CD4-positive, alpha-beta memory T cell (primary cell): ENCODE measurements around the gene MRC1. TPM values are rescaled to one million over a fixed set of nuclear protein-coding genes. Genes with fewer than 3 reads are reported as not detected.

ENCODE experiments used
- CTCF ChIA-PET: fragments of 350-600 bp; sonication (Branson Sonifier 250); formaldehyde crosslinking; loops from one replicate; lab custom pipeline; 2021; ENCODE audit warnings: inconsistent platforms; ENCODE audit not compliant: partially characterized antibody; lab: Charles Lee
- POLR2A ChIA-PET: fragments of 350-600 bp; sonication (Branson Sonifier 250); formaldehyde crosslinking; loops from one replicate; lab custom pipeline; 2021; ENCODE audit not compliant: partially characterized antibody; lab: Charles Lee
- DNase-seq, 5 donors: peaks; one replicate each; pipeline versions ENCODE4 v3.0.0 to v3.0.0-alpha.2; 2020 to 2022; ENCODE audit warnings: mixed read lengths in 1 of 5
- H3K27ac ChIP-seq: one replicate; pipeline ENCODE4 v1.7.0; 2013; ENCODE audit warnings: low read depth, low read length
- H3K27me3 ChIP-seq: 2 replicates; pipeline ENCODE4 v1.7.0; 2013; ENCODE audit warnings: mild to moderate bottlenecking, low read length, moderate library complexity; ENCODE audit not compliant: insufficient read depth
- H3K36me3 ChIP-seq: 2 replicates; pipeline ENCODE4 v1.7.0; 2013; ENCODE audit warnings: mild to moderate bottlenecking, low read length, moderate library complexity; ENCODE audit not compliant: insufficient read depth
- H3K4me1 ChIP-seq: 2 replicates; pipeline ENCODE4 v1.7.0; 2013; ENCODE audit warnings: mild to moderate bottlenecking, low read length, moderate library complexity; ENCODE audit not compliant: insufficient read depth
- H3K4me3 ChIP-seq, 2 donors: one replicate each; pipeline ENCODE4 v1.7.0; 2013; ENCODE audit warnings: low read length in 2 of 2, mild to moderate bottlenecking in 1 of 2
- H3K9me3 ChIP-seq, 2 donors: one replicate each; pipeline ENCODE4 v1.7.0; 2013; ENCODE audit warnings: low read length in 2 of 2, control low read depth in 1 of 2; ENCODE audit not compliant: control insufficient read depth in 1 of 2
- H3K27ac Mint-ChIP-seq, 7 donors: one replicate each; pipeline ENCODE4 v1.8.0; 2020 to 2021; ENCODE audit warnings: mixed read lengths in 7 of 7, mild to moderate bottlenecking in 6 of 7, inconsistent platforms in 3 of 7, moderate library complexity in 3 of 7
- H3K27me3 Mint-ChIP-seq, 2 donors: one replicate each; pipeline ENCODE4 v1.8.0; 2020 to 2021; ENCODE audit warnings: mixed read lengths in 2 of 2
- H3K36me3 Mint-ChIP-seq, 2 donors: one replicate each; pipeline ENCODE4 v1.8.0; 2020 to 2021; ENCODE audit warnings: mixed read lengths in 2 of 2, inconsistent platforms in 1 of 2, mild to moderate bottlenecking in 1 of 2
- H3K4me1 Mint-ChIP-seq, 4 donors: one replicate each; pipeline ENCODE4 v1.8.0; 2020 to 2021; ENCODE audit warnings: mixed read lengths in 4 of 4, mild to moderate bottlenecking in 1 of 4
- H3K4me3 Mint-ChIP-seq, 8 donors: one replicate each; pipeline ENCODE4 v1.8.0; 2020 to 2021; ENCODE audit warnings: mixed read lengths in 8 of 8, mild to moderate bottlenecking in 7 of 8, moderate library complexity in 6 of 8, inconsistent platforms in 3 of 8
- H3K9me3 Mint-ChIP-seq, 8 donors: one replicate each; pipeline ENCODE4 v1.8.0; 2020 to 2021; ENCODE audit warnings: mixed read lengths in 8 of 8, mild to moderate bottlenecking in 5 of 8, inconsistent platforms in 3 of 8, moderate library complexity in 1 of 8
- intact Hi-C: fragments of 100-400 bp; cut with micrococcal nuclease; formaldehyde crosslinking; loops from one replicate; pipeline ENCODE4 v1.15.1; 2023
- polyA plus RNA-seq, 2 donors: library from polyadenylated mRNA; unstranded; fragments of 300-500 nt; fragmentation: Illumina TruSeq; gene quantifications; one replicate each; pipeline ENCODE4 v1.2.3, GENCODE V29; 2021
- total RNA-seq, 2 experiments: library from RNA; stranded (reverse); gene quantifications; one replicate each; pipeline ENCODE4 v1.2.3, GENCODE V29; 2021

The MRC1 gene
- total and polyA plus RNA-seq, 4 experiments from 2014 or later: 0.07 to 2.3 (median 1.9) TPM; not detected in 1

DNA sequence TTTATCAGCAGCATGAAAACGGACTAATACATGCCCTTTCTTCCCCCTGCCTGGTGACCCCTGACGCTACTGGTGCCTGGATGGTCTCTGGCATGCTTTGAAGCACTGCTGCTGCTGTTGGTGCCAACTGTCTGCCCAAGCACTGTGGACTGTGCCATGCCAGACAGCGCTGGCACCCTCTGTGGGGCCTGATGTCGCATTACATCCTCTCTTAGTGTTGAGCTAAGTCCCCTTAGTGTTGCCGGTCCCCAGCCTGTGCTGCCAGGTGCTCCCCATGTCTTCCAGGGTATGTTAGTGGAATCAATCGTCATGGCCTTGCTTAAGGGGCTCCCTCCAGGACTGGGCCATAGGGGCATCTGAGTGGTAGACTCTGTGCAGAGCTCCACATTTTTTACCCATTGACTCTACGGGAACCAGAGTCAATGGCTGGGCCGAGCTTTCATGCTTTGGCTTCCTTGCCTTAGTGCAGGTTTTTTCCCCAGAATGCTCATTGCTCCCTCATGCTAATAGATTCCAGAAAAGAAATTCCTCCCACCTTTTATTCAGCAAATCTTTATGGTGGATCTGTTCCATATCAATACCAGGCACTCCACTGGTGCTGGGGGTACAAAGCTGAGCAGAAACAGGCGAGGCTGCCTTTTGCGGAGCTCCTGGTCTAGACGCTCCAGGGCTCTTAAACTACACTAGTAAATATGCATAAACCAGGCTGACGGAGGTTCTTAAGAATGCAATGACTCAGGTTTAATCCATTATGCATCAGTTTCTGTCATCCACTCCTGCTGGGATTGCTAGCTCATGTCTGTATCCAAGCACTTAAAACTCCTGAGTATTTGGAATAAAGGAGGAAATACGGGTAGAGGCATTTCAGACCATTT, 21.8 kb upstream of the MRC1 start:
- H3K4me3 Mint-ChIP-seq: no peak overlapping the region
- Histone ChIP-seq H3K4me3 (no peak overlapping the region), H3K4me1 (no peaks in the 10 kb centered on the region), H3K27me3 (no peaks in the 10 kb centered on the region), H3K36me3 (no peaks in the 10 kb centered on the region), H3K27ac (no peak overlapping the region), H3K9me3 (no peaks in the 10 kb centered on the region)
- peaks cover 0 to 2% of the 10 kb centered on the region in 2 donors for H3K27me3 Mint-ChIP-seq
- no peaks in the 10 kb centered on the region for H3K36me3 Mint-ChIP-seq
- intact Hi-C loops: no loop called here
- ChIA-PET CTCF (no interaction called here), POLR2A (no interaction called here)
- DNase-seq: no peak
- H3K4me1 Mint-ChIP-seq: no peaks in the 10 kb centered on the region
- no peak overlapping the region for H3K27ac Mint-ChIP-seq
- no peaks in the 10 kb centered on the region for H3K9me3 Mint-ChIP-seq

- Histone ChIP-seq H3K27me3 (no peaks in the 10 kb centered on the region), H3K4me1 (no peaks in the 10 kb centered on the region), H3K9me3 (no peaks in the 10 kb centered on the region), H3K36me3 (no peaks in the 10 kb centered on the region), H3K4me3 (no peak overlapping the region), H3K27ac (no peak overlapping the region)
- DNase-seq: no peak
- CTCF ChIA-PET: no interaction called here
- Mint-ChIP-seq H3K9me3 (no peaks in the 10 kb centered on the region), H3K4me1 (no peaks in the 10 kb centered on the region), H3K27ac (no peak overlapping the region), H3K4me3 (no peak overlapping the region), H3K36me3 (no peaks in the 10 kb centered on the region), H3K27me3 (peaks cover 0 to 2% of the 10 kb centered on the region in 2 donors)
- POLR2A ChIA-PET: no interaction called here
- intact Hi-C loops: no loop called here
Observed at GRCh38 chr10:17788646-17789045, 20.5 kb upstream of the MRC1 start.

DNA sequence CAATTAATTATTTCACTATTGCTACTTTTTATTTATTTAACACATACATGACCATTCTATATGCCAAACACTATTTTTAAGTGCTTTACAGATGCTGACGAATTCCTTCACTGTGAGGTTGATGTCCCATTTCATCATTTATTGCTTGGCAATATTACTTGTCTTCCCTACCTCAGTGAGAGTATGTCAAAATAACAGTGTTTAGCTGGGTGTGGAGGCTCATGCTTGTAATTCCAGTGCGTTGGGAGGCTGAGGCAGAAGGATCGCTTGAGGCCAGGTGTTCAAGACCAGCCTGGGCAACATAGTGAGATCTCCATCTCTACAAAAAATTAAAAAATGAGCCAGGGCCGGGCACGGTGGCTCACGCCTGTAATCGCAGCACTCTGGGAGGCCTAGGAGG, 19.8 kb upstream of the MRC1 start:
- Histone ChIP-seq H3K27me3 (no peaks in the 10 kb centered on the region), H3K4me1 (no peaks in the 10 kb centered on the region), H3K9me3 (no peaks in the 10 kb centered on the region), H3K27ac (no peak overlapping the region), H3K36me3 (no peaks in the 10 kb centered on the region), H3K4me3 (no peak overlapping the region)
- CTCF ChIA-PET: no interaction called here
- no peak for DNase-seq
- POLR2A ChIA-PET: no interaction called here
- Mint-ChIP-seq H3K36me3 (no peaks in the 10 kb centered on the region), H3K27ac (no peak overlapping the region), H3K9me3 (no peaks in the 10 kb centered on the region), H3K4me3 (no peak overlapping the region), H3K4me1 (no peaks in the 10 kb centered on the region), H3K27me3 (peaks cover 0 to 2% of the 10 kb centered on the region in 2 donors)
- intact Hi-C loops: no loop called here

- H3K4me3 ChIP-seq: no peak overlapping the region
- H3K9me3 Mint-ChIP-seq: no peaks in the 10 kb centered on the region
- intact Hi-C loops: no loop called here
- H3K36me3 Mint-ChIP-seq: no peaks in the 10 kb centered on the region
- ChIA-PET POLR2A (no interaction called here), CTCF (no interaction called here)
- no peak overlapping the region for H3K4me3 Mint-ChIP-seq
- H3K27me3 ChIP-seq: no peaks in the 10 kb centered on the region
- H3K4me1 Mint-ChIP-seq: no peaks in the 10 kb centered on the region
- H3K36me3 ChIP-seq: no peaks in the 10 kb centered on the region
- no peaks in the 10 kb centered on the region for H3K4me1 ChIP-seq
- no peak for DNase-seq
- H3K27me3 Mint-ChIP-seq: no peaks in the 10 kb centered on the region
- no peaks in the 10 kb centered on the region for H3K9me3 ChIP-seq
- no peak overlapping the region for H3K27ac Mint-ChIP-seq
- no peak overlapping the region for H3K27ac ChIP-seq
Observed at GRCh38 chr10:17790651-17791050, 18.5 kb upstream of the MRC1 start.

DNA sequence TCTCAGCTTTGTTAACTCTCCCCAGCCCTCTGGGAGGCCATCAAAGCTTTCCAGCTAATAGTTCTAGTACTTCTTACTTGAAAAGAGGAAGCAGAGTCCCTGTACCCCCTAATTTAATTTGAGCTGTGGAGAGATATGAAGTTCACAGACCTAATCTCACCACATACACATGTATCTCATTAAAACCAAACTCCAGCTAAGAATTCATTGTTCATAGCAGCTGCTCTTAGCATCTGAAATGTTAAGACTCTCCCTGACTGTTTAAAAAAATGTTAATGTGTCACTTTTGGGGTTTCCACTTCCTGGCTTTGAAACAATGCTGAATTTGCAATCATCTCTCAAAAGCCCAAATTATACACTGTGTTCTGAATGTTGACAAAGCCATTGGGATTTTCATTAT, 16.2 kb upstream of the MRC1 start:
- no peaks in the 10 kb centered on the region for H3K4me1 Mint-ChIP-seq
- ChIA-PET POLR2A (no interaction called here), CTCF (no interaction called here)
- no peak for DNase-seq
- intact Hi-C loops: no loop called here
- H3K9me3 Mint-ChIP-seq: no peaks in the 10 kb centered on the region
- H3K4me3 ChIP-seq: no peak overlapping the region
- H3K9me3 ChIP-seq: no peaks in the 10 kb centered on the region
- no peaks in the 10 kb centered on the region for H3K27me3 Mint-ChIP-seq
- H3K36me3 Mint-ChIP-seq: no peaks in the 10 kb centered on the region
- H3K27ac ChIP-seq: no peak overlapping the region
- no peaks in the 10 kb centered on the region for H3K36me3 ChIP-seq
- H3K4me1 ChIP-seq: no peaks in the 10 kb centered on the region
- H3K4me3 Mint-ChIP-seq: no peak overlapping the region
- H3K27me3 ChIP-seq: no peaks in the 10 kb centered on the region
- H3K27ac Mint-ChIP-seq: no peak overlapping the region

DNA sequence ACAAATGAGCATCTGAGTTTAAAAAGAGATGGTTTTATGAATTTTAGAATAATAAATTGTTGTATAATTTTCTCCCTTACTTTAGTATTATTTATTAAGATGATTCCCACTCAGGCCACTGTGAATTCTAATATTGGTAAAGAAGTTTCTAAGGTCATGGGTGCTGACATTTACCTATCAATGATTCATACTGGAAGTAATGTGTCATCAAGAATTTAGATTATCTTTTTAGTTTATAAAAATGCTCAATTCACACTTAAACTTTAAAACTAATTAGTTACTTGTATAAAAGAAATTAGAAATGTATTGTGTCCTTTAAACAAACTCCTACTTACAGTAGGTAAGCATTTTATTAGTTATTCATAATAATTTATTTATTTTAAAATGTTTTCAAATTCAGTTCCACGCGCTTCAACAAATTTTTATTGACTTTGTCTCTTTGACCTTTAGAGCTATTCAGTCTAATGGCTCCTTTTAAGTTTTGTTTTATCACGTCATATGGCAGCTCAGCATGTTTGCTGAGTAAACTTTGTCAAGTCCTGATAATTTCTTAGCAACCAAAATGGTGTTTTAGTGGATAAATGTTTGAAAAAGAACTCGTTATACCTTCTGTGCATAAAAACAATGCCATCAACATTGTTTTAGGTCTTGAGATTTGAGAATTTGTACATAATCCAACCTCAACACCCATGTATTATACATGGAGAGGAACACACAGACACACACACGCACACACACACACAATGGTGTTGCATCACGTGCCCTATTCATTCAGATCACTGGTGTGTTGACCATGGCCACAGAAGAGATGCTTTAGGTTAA, 15.1 kb upstream of the MRC1 start:
- Mint-ChIP-seq H3K4me3 (no peak overlapping the region), H3K4me1 (no peaks in the 10 kb centered on the region), H3K27me3 (no peaks in the 10 kb centered on the region), H3K9me3 (no peaks in the 10 kb centered on the region), H3K36me3 (no peaks in the 10 kb centered on the region), H3K27ac (no peak overlapping the region)
- POLR2A ChIA-PET: no interaction called here
- no peaks in the 10 kb centered on the region for H3K27me3 ChIP-seq
- no peaks in the 10 kb centered on the region for H3K36me3 ChIP-seq
- intact Hi-C loops: no loop called here
- H3K27ac ChIP-seq: no peak overlapping the region
- CTCF ChIA-PET: interaction anchor here (1.0 kb wide), 1 partner anchor 9 kb away, joined by 3 read pairs; no protein-coding TSS in a partner anchor
- no peaks in the 10 kb centered on the region for H3K9me3 ChIP-seq
- no peaks in the 10 kb centered on the region for H3K4me1 ChIP-seq
- H3K4me3 ChIP-seq: no peak overlapping the region
- no peak for DNase-seq

DNA sequence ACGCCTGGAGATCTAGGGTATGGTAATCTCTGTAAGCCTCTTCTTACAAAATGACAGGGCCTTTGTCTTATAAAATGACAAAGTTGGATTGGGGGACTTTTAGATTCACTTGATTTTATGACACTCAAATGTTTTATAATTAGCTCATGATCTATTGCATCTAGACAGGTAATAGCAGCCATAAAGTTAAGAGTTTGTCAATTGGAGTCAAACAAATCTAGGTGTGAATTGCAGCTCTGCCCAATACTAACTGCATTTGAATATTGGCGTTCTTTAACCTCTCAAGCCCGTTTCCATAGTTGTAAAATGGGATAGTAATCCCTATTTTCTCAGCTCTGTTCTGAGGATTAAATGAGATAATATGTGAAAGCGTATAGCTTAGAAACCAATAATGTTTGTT, 14.1 kb upstream of the MRC1 start:
- intact Hi-C loops: no loop called here
- no peaks in the 10 kb centered on the region for H3K9me3 ChIP-seq
- Mint-ChIP-seq H3K4me3 (no peak overlapping the region), H3K9me3 (no peaks in the 10 kb centered on the region), H3K27me3 (no peaks in the 10 kb centered on the region), H3K27ac (no peak overlapping the region), H3K4me1 (no peaks in the 10 kb centered on the region), H3K36me3 (no peaks in the 10 kb centered on the region)
- no peaks in the 10 kb centered on the region for H3K36me3 ChIP-seq
- no peaks in the 10 kb centered on the region for H3K27me3 ChIP-seq
- DNase-seq: no peak
- H3K27ac ChIP-seq: no peak overlapping the region
- ChIA-PET POLR2A (no interaction called here), CTCF (interaction anchor here (1.0 kb wide), 1 partner anchor 10 kb away, joined by 3 read pairs; no protein-coding TSS in a partner anchor)
- no peaks in the 10 kb centered on the region for H3K4me1 ChIP-seq
- no peak overlapping the region for H3K4me3 ChIP-seq
